CD4-positive, CD25-positive, alpha-beta regulatory T cell (primary cell): ENCODE results near the gene OPN1LW. TPM values are rescaled to one million over a fixed set of nuclear protein-coding genes. Genes with fewer than 3 reads are reported as not detected.

ENCODE experiments used
- ATAC-seq, 2 donors: fragments of 150-1000 bp; cut with Tn5 transposase; one replicate each; pipeline ENCODE4 v1.10.0; 2021; ENCODE audit warnings: low read depth in 2 of 2, moderate number of reproducible peaks in 2 of 2, moderate library complexity in 1 of 2
- DNase-seq, 3 donors: peaks; one replicate each; pipeline versions ENCODE4 v3.0.0 to v3.0.0-alpha.2; 2012 to 2022; ENCODE audit warnings: mixed read lengths in 1 of 3
- H3K27ac ChIP-seq: one replicate; pipeline ENCODE4 v1.7.0; 2013; ENCODE audit warnings: mild to moderate bottlenecking, low read length; ENCODE audit not compliant: insufficient read depth, poor library complexity, severe bottlenecking
- H3K27me3 ChIP-seq: one replicate; pipeline ENCODE4 v1.7.0; 2013; ENCODE audit warnings: low read length; ENCODE audit not compliant: control insufficient read depth, insufficient read depth
- H3K36me3 ChIP-seq: one replicate; pipeline ENCODE4 v1.7.0; 2013; ENCODE audit warnings: mild to moderate bottlenecking, low read length, moderate library complexity; ENCODE audit not compliant: control insufficient read depth, insufficient read depth
- H3K4me1 ChIP-seq: 2 replicates; pipeline ENCODE4 v1.7.0; 2013; ENCODE audit warnings: mild to moderate bottlenecking, low read length; ENCODE audit not compliant: insufficient read depth, control insufficient read depth, poor library complexity, severe bottlenecking
- H3K4me3 ChIP-seq: one replicate; pipeline ENCODE4 v1.7.0; 2013; ENCODE audit warnings: low read depth, mild to moderate bottlenecking, low read length, moderate library complexity
- H3K9me3 ChIP-seq, 2 experiments: 1 replicate in 1 of 2; 2 replicates in 1 of 2; pipeline ENCODE4 v1.7.0; 2013; ENCODE audit warnings: low read length in 2 of 2, mild to moderate bottlenecking in 1 of 2, moderate library complexity in 1 of 2; ENCODE audit not compliant: control insufficient read depth in 2 of 2
- H3K27ac Mint-ChIP-seq, 3 donors: one replicate each; pipeline ENCODE4 v1.8.0; 2020 to 2022; ENCODE audit warnings: mild to moderate bottlenecking in 3 of 3, mixed read lengths in 3 of 3, moderate library complexity in 2 of 3
- H3K27me3 Mint-ChIP-seq: one replicate; pipeline ENCODE4 v1.8.0; 2022; ENCODE audit warnings: mild to moderate bottlenecking, mixed read lengths
- H3K36me3 Mint-ChIP-seq: one replicate; pipeline ENCODE4 v1.8.0; 2020; ENCODE audit warnings: mixed read lengths
- H3K4me1 Mint-ChIP-seq, 4 donors: one replicate each; pipeline ENCODE4 v1.8.0; 2020 to 2022; ENCODE audit warnings: mixed read lengths in 4 of 4, mild to moderate bottlenecking in 1 of 4
- H3K4me3 Mint-ChIP-seq, 4 donors: one replicate each; pipeline ENCODE4 v1.8.0; 2020 to 2022; ENCODE audit warnings: mild to moderate bottlenecking in 4 of 4, mixed read lengths in 4 of 4, moderate library complexity in 3 of 4
- H3K9me3 Mint-ChIP-seq, 7 donors: one replicate each; pipeline ENCODE4 v1.8.0; 2020 to 2022; ENCODE audit warnings: mixed read lengths in 7 of 7, mild to moderate bottlenecking in 3 of 7, moderate library complexity in 2 of 7
- polyA plus RNA-seq, 4 donors: library from polyadenylated mRNA; unstranded; fragments of 300-500 nt; fragmentation: Illumina TruSeq; gene quantifications; one replicate each; pipeline ENCODE4 v1.2.3, GENCODE V29; 2021
- total RNA-seq: library from RNA; stranded (reverse); gene quantifications from one replicate; pipeline ENCODE4 v1.2.3, GENCODE V29; 2022

Gene OPN1LW
- total and polyA plus RNA-seq, 5 donors from 2014 or later: not detected

DNA sequence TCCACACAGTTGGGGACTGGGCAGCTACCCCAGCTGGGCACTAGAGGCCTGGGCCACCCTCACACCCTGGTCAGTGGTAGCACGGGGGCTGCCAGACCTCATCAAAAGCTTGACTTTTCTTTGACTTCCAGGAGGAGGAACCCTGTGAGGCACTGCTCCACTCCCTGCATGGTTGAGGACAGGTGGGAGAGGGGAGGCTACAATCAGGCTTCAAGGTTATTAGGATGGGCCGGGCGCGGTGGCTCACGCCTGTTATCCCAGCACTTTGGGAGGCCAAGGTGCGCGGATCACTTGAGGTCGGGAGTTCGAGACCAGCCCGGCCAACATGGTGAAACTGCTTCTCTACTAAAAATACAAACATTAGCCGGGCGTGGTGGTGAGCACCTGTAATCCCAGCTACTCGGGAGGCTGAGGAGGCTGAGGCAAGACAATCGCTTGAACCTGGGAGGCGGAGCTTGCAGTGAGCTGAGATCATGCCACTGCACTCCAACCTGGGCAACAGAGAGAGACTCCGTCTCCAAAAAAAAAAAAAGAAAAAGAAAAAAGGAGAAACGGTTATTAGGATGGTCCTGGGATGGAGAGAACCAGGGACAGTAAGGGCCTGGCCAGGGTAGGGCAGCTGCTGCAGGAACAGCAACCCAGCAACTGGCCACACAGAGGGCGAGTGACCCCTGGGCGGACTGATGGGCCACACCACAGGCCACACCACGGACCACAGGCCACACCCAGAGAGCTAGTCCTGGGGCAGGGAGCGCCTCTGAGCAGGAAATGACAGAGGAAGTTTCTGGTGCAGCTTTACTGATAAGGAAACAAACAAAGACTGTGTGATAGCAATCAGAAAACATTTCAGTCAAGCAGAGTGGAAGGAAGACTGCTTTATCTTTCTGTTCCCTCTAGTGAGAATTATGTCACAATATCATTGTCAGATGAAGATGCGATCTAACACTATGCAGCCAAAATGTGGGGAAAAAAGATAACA, 20.5 kb upstream of the OPN1LW start:
- Mint-ChIP-seq H3K36me3 (no peaks in the 10 kb centered on the region), H3K4me1 (peaks cover 4 to 24% (median 11%) of the 10 kb centered on the region in 4 donors), H3K27me3 (no peaks in the 10 kb centered on the region), H3K9me3 (peaks cover 0 to 4% (median 0%) of the 10 kb centered on the region in 7 donors), H3K27ac (peak overlapping the region in 2 of 3 donors; percentile 28 to 80), H3K4me3 (peak overlapping the region in 3 of 4 donors; percentile 39 to 78 (median 46))
- Histone ChIP-seq H3K9me3 (no peaks in the 10 kb centered on the region), H3K4me3 (peak overlapping the region; percentile 44), H3K27me3 (no peaks in the 10 kb centered on the region), H3K36me3 (no peaks in the 10 kb centered on the region), H3K4me1 (peaks cover 17% of the 10 kb centered on the region), H3K27ac (no peak overlapping the region)
- DNase-seq (peak; percentile 25 to 59 (median 35)), ATAC-seq (peak; percentile 67 to 74)

DNA sequence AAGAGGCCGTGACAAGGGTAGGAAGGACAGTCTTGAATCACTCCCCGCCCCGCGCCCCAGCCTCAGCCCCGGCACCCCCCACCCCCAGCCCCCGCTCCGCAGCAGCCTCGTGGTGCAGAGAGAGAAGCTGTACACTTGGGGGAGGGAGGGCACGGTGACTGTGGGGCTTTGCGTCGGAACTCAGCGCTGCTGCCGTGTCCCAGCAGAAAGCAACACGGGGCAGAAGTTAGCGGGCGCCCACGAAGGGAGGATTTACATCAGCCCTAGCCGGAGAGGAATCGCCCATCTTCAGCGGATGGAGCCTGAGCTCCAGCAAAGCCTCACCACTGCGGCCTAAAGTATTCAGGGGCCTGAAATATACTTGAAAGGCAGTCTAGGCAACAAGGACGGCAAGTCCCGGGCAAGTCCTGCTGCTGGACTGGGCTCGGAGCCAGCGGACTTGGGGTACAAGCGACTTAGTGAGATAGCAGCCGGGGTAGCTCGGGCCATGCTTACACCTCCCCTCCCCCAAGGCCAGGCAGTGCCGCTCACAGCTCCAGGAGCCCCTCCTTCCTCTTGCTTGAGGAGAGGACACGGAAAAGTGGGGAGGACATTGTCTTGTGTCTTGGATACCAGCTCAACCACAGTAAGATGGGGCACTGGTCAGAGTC, 18.5 kb upstream of the OPN1LW start:
- H3K4me3 Mint-ChIP-seq: no peak overlapping the region

DNA sequence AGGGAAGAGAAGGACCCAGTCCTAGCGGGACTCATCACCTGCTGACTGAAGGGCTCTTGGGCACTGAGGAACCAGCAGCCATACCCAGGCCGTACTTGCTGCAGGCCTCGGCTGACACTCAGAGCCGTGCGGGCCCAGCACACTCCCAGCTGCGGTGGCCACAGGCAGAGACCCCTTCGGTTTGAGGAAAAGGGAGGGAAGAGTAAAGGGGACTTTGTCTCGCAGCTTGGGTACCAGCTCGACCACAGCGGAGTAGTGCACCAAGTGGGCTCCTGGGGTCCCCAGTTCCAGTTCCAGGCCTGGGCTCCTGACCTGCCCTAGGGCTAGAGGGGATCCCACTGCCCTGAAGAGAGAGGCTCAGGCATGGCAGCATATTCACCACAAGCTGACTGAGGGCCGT, 17.9 kb upstream of the OPN1LW start:
- H3K27ac ChIP-seq: no peak overlapping the region
- no peaks in the 10 kb centered on the region for H3K36me3 ChIP-seq
- Mint-ChIP-seq H3K4me3 (no peak overlapping the region), H3K9me3 (peaks cover 0 to 2% (median 0%) of the 10 kb centered on the region in 7 donors), H3K36me3 (no peaks in the 10 kb centered on the region), H3K27me3 (no peaks in the 10 kb centered on the region), H3K4me1 (peaks cover 4 to 24% (median 11%) of the 10 kb centered on the region in 4 donors), H3K27ac (peak overlapping the region in 1 of 3 donors; percentile 67)
- H3K4me1 ChIP-seq: peaks cover 17% of the 10 kb centered on the region
- ATAC-seq: no peak
- no peaks in the 10 kb centered on the region for H3K27me3 ChIP-seq
- no peaks in the 10 kb centered on the region for H3K9me3 ChIP-seq
- no peak overlapping the region for H3K4me3 ChIP-seq
- DNase-seq: no peak

More for the DNA sequence above, 18.5 kb upstream of the OPN1LW start:
- Histone ChIP-seq H3K4me3 (no peak overlapping the region), H3K4me1 (peaks cover 17% of the 10 kb centered on the region), H3K9me3 (no peaks in the 10 kb centered on the region), H3K27ac (no peak overlapping the region), H3K36me3 (no peaks in the 10 kb centered on the region), H3K27me3 (no peaks in the 10 kb centered on the region)
- Mint-ChIP-seq H3K27ac (peak overlapping the region in 1 of 3 donors; percentile 67), H3K9me3 (peaks cover 0 to 2% (median 0%) of the 10 kb centered on the region in 7 donors), H3K4me1 (peaks cover 4 to 24% (median 11%) of the 10 kb centered on the region in 4 donors), H3K36me3 (no peaks in the 10 kb centered on the region), H3K27me3 (no peaks in the 10 kb centered on the region)
- ATAC-seq (no peak), DNase-seq (no peak)

DNA sequence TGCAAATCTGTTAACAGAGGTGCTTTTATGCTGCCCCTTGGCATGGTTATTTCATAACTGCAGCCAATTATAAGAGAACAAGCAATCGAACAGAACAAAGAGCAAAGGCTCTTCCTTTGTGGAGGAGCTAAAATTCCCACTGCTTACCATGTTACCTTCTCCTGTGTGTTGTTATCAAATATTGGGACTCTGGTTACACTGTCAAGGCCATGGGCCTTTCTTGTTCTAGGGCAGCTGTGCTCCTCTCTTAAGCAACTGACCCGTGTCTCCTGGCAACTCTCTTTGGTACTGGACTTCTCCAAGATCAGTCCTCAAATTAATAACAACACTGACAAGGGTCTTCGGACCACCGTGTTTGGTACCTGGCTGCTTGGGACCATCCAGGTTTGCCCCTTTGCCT, 12.1 kb upstream of the OPN1LW start:
- H3K27me3 Mint-ChIP-seq: peaks cover 4% of the 10 kb centered on the region
- peaks cover 13% of the 10 kb centered on the region for H3K4me1 ChIP-seq
- H3K27ac Mint-ChIP-seq: no peak overlapping the region
- H3K9me3 ChIP-seq: no peaks in the 10 kb centered on the region
- H3K4me1 Mint-ChIP-seq: peaks cover 8 to 26% (median 13%) of the 10 kb centered on the region in 4 donors
- no peaks in the 10 kb centered on the region for H3K36me3 Mint-ChIP-seq
- no peak overlapping the region for H3K4me3 Mint-ChIP-seq
- ATAC-seq: no peak
- H3K9me3 Mint-ChIP-seq: peaks cover 0 to 1% (median 0%) of the 10 kb centered on the region in 7 donors
- DNase-seq: no peak
- H3K27ac ChIP-seq: no peak overlapping the region
- H3K27me3 ChIP-seq: no peaks in the 10 kb centered on the region
- no peak overlapping the region for H3K4me3 ChIP-seq
- no peaks in the 10 kb centered on the region for H3K36me3 ChIP-seq

DNA sequence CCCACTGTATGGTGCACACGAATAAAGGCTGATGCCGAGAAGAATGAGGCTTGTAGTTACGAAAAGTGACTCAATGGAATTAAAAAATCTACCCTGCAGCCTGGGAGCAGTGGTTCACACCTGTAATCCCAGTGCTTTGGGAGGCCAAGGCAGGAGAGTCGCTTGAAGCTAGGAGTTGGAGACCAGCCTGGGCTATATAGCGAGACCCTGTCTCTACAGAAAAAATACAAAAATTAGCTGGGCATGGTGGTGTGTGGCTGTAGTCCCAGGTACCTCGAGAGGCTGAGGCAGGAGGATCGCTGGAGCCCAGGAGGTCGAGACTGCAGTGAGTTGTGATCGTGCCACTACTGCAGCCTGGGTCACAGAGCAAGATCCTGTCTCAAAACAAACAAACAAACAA, 11.7 kb upstream of the OPN1LW start:
- ATAC-seq (no peak), DNase-seq (no peak)
- Histone ChIP-seq H3K27me3 (no peaks in the 10 kb centered on the region), H3K4me3 (no peak overlapping the region), H3K9me3 (no peaks in the 10 kb centered on the region), H3K4me1 (peaks cover 17% of the 10 kb centered on the region), H3K27ac (no peak overlapping the region), H3K36me3 (no peaks in the 10 kb centered on the region)
- Mint-ChIP-seq H3K36me3 (no peaks in the 10 kb centered on the region), H3K27ac (peak overlapping the region in 1 of 3 donors; percentile 27), H3K4me1 (peaks cover 8 to 30% (median 13%) of the 10 kb centered on the region in 4 donors), H3K9me3 (peaks cover 0 to 1% (median 0%) of the 10 kb centered on the region in 7 donors), H3K27me3 (peaks cover 4% of the 10 kb centered on the region), H3K4me3 (no peak overlapping the region)

DNA sequence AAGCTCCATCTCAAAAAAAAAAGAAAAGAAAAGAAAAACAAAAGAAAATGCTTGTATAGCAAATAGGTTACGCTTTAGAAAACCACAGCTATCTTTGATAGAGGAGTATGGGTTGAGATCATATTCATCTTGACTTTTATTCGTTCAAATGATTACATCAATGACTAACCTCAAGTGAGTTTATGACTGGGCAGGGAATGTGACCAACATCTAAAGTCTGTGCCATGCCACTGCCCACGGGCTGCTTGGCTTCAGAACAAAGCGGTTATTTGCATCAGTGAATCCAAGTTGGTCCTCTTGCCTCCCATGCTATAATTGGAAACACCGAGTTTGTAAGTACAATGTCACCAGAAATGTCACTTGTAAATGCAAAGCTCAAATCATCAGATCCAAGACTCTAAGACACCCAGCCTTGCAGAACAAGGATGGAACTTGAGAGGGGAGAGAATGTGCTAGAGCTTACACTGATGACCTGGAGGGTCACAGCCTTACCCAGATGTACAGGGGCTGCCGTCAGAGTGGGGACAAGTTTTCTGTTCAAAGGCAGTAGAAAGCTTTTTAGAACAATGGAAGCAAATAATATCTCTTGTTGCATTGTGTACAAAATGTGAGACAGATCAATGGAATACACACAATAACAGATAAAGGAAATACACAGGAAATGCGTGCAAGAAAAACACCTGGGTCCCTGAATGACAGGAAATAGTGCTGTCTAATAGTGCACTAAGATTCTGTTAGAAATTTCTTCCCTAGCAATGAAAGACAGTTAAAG, 8.4 kb upstream of the OPN1LW start:
- peaks cover 18% of the 10 kb centered on the region for H3K4me1 ChIP-seq
- Mint-ChIP-seq H3K27ac (peak overlapping the region; percentile 82 to 95 (median 95)), H3K36me3 (no peaks in the 10 kb centered on the region), H3K4me3 (peak overlapping the region; percentile 30 to 93 (median 82)), H3K4me1 (peaks cover 8 to 37% (median 16%) of the 10 kb centered on the region in 4 donors), H3K9me3 (peaks cover 0 to 1% (median 0%) of the 10 kb centered on the region in 7 donors), H3K27me3 (peaks cover 4% of the 10 kb centered on the region)
- peak overlapping the region; percentile 62 for H3K4me3 ChIP-seq
- peak overlapping the region; percentile 80 for H3K27ac ChIP-seq
- H3K9me3 ChIP-seq: no peaks in the 10 kb centered on the region
- H3K27me3 ChIP-seq: no peaks in the 10 kb centered on the region
- H3K36me3 ChIP-seq: no peaks in the 10 kb centered on the region
- DNase-seq: peak; percentile 2 to 61 (median 57)
- ATAC-seq: peak; percentile 38 to 50

DNA sequence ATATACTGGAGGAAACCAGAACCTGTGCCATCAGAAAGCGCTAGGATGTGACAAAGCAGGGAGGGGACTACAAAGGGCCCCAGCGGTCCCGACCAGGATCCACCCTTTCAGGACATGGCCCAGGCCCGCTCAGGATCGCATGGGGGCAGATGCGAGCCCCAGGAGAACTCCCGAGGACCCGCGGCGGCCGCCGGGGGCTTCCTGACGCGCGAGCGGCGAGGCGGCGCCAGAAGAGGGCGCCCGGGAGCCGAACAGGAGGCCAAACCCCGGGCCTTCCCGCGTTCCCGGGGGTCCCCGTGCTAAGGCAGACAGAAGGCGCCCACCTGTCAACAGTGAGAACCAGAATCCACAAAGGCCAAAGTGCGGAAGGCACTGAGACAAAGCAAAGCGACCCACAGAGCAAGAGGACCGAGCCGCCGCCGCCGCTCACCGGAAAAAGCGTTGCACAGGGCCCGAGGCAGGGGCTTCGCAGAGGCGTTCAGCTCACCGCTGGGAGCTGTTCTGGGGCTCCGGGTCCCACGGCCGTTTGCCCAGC, 7.3 kb upstream of the OPN1LW start:
- H3K36me3 Mint-ChIP-seq: no peaks in the 10 kb centered on the region
- peaks cover 0 to 1% (median 0%) of the 10 kb centered on the region in 7 donors for H3K9me3 Mint-ChIP-seq
- Histone ChIP-seq H3K4me3 (peak overlapping the region; percentile 62), H3K4me1 (peaks cover 18% of the 10 kb centered on the region), H3K27me3 (no peaks in the 10 kb centered on the region), H3K9me3 (no peaks in the 10 kb centered on the region), H3K27ac (peak overlapping the region; percentile 80), H3K36me3 (no peaks in the 10 kb centered on the region)
- ATAC-seq (peak; percentile 55 to 70), DNase-seq (peak; percentile 61 to 64 (median 63))
- peaks cover 4% of the 10 kb centered on the region for H3K27me3 Mint-ChIP-seq
- H3K4me1 Mint-ChIP-seq: peaks cover 8 to 37% (median 16%) of the 10 kb centered on the region in 4 donors
- peak overlapping the region; percentile 82 to 95 (median 95) for H3K27ac Mint-ChIP-seq
- peak overlapping the region; percentile 30 to 93 (median 82) for H3K4me3 Mint-ChIP-seq
